Fibroblast of villous mesenchyme (primary cell): ENCODE measurements around the gene STK25. TPM values are rescaled to one million over a fixed set of nuclear protein-coding genes. Genes with fewer than 3 reads are reported as not detected.

Experiments
- DNase-seq: peaks from one replicate; pipeline ENCODE4 v3.0.0-alpha.2; 2010; ENCODE audit warnings: low read depth
- H3K4me3 ChIP-seq: 2 replicates; pipeline ENCODE4 v1.5.1; 2011; ENCODE audit warnings: low read depth, mild to moderate bottlenecking, low read length
- total RNA-seq: library from RNA; depleted of rRNA; stranded (reverse); fragments of >200 nt; gene quantifications from 2 replicates; pipeline ENCODE4 v1.2.3, GENCODE V29; 2012
- TF ChIP-seq, protein P1 (sequence below): IDR thresholded peaks from 2 replicates; pipeline ENCODE4 v1.5.1; 2012; ENCODE audit warnings: low read depth, mild to moderate bottlenecking, low read length; ENCODE audit not compliant: insufficient read depth

STK25 gene
- total RNA-seq, result 210 and 245 TPM in 2 replicates

DNA sequence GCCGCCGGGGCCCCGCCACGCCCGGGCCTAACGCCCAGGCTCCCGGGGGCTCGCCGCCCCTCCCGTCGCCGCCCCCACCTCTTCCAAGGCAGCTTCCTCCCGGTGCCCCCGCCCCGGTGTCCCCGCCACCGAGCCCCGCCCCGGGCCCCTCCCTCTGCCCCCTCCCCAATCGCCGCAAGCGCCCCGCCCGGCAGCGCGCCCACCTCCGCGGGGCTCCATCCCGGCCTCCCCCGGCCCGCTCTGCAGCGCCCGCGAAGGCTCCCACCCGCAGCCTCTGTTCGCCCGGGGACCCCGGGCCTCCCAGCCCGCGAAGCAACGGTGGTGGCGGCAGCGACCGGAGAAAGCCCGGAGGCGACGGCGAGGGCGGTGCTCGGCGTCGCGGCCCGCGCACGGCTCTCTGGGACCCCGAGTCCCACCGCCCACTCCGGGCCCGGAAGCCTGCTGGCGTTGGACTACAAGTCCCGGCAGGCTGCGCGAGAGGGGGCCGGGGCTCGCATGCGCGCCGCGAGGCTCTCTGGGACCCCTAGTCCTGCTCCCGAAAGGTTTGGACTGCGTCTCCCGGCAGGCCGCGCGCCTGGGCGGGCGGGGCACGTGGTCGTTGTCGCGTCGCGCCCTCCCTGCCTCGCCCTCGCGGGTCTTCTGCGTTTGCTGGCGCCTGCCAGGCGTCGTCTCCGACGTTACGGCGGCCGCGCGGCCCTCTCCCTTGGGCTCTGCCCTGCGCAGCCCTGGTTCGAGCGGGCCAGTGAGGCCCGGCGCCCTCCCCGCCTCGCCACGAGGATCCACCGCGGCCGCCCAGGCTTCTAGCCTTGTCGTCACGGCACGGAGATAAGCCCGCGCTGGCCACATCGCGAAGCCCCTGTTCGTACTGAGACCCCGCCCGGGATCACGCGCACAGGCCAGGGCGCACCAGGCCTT is at the start of gene STK25:
STK25 (minus strand) TSS at position 345 of the 915 bp plus-strand sequence. CDS start 549 bp downstream, outside the sequence.
- TF ChIP-seq, protein P1, sequence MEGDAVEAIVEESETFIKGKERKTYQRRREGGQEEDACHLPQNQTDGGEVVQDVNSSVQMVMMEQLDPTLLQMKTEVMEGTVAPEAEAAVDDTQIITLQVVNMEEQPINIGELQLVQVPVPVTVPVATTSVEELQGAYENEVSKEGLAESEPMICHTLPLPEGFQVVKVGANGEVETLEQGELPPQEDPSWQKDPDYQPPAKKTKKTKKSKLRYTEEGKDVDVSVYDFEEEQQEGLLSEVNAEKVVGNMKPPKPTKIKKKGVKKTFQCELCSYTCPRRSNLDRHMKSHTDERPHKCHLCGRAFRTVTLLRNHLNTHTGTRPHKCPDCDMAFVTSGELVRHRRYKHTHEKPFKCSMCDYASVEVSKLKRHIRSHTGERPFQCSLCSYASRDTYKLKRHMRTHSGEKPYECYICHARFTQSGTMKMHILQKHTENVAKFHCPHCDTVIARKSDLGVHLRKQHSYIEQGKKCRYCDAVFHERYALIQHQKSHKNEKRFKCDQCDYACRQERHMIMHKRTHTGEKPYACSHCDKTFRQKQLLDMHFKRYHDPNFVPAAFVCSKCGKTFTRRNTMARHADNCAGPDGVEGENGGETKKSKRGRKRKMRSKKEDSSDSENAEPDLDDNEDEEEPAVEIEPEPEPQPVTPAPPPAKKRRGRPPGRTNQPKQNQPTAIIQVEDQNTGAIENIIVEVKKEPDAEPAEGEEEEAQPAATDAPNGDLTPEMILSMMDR, result no peak
- DNase-seq, result peak; percentile 98
- H3K4me3 ChIP-seq, result peak within 1 kb of the TSS; percentile 83

DNA sequence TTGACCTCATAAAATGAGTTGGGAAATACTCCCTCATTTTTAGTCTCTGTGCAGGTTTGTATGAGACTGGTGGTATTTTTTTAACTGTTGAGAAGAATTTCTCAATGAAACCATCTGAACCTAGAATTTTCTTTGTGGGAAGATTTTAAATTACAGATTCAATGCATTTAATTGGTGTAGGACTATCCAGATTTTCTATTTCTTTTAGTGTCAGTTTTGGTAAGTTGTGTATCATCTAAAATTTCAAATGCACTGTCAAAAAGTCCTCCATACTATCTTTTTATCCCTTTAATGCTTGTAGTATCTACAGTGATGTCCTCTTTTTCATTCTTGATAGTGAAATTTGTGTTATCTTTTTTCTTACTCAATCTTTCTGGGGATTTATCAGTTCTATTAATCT is 48.4 kb upstream of the STK25 start:
- DNase-seq, result no peak
- TF ChIP-seq, protein P1, result no peak
- no peak overlapping the region for H3K4me3 ChIP-seq

DNA sequence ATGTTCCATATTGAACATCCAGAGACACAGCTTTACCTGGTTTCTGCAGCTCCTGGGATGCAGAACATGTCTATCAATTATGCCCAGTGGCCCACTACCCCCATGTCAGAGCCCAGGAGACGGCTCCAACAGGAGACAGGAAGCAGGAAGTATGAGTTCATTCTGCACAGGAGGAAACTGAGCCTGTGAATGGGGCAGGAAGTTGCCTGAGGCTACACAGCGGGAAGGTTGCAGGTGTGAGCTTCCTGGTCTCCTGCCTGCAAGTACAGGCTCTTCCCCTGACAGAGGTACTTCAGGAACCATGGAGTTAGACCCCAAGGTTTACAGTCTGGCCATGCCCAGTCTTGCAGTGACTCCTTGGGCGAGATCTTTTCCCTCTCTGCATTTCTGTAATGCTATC is 47.3 kb upstream of the STK25 start:
- TF ChIP-seq, protein P1, result no peak
- DNase-seq, result no peak
- no peak overlapping the region for H3K4me3 ChIP-seq

DNA sequence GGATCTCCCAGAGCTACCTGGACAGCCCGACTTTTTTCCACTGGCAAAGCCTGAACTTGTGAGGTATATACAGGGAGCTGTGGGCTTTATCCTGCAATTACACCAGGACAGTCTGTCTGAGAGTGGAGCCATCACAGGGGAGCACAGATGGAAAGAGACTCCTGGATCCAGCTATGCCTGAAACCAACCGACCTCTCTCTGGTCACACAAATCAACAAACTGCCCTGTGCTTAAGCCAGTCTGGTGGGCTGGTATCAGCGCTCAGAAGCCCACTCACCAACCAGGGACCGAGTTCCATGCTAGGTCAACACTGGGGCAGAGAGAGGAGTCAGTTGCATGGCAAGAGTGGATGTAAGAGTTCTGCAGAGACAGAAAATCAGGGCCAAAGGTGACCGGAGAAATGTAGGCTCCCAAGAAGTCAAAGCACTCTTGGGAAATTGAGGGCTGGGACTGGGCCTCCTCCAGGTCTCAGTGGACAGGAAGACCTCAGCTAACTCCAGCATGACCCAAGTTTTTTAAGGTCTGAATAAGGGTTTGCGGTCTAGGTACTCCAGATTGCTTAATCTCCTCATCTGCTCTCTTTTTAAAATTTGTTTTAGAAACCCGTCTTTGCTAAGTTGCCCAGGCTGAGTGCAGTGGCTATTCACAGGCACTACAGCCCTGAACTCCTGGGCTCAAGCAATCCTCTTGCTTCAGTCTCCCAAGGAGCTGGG is 46.4 kb upstream of the STK25 start:
- no peak overlapping the region for H3K4me3 ChIP-seq
- TF ChIP-seq, protein P1, result no peak
- DNase-seq, result no peak

DNA sequence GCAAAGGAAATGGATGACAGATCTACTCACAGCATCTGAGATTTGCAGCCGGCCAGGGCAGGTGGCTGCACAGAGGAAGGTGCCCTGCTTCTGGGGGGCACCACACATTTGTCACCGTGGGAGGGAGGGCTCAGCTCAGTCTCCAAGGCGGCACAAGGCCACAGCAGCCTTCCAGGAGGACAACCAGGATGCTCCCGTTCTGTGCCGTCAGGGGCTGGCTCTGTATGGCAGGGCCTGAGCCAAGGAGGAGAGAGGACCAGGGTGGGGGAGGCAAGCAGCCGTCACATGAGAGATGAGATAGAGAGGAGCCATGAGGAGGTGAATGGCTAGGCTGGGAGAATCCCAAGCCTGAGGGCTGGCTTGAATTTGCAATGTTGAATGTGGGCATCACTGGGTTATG is 45.6 kb upstream of the STK25 start:
- H3K4me3 ChIP-seq, result no peak overlapping the region
- TF ChIP-seq, protein P1, result no peak
- no peak for DNase-seq

DNA sequence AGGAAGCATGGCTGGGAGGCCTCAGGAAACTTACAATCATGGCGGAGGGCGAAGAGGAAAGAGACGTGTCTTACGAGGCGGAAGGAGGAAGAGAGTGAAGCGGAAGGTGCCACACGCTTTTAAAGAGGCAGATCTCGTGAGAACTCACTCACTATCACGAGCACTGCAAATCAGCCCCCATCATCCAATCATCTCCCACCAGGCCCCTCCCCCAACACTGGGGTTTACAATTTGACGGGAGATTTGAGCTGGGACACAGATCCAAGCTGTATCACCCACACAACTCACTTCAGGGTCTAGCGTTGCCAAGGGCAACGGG is 45.1 kb upstream of the STK25 start:
- TF ChIP-seq, protein P1, result no peak
- DNase-seq, result no peak
- H3K4me3 ChIP-seq, result no peak overlapping the region
